Heart left ventricle (tissue), 16 donors: ENCODE results near the gene COG2. TPM values are rescaled to one million over a fixed set of nuclear protein-coding genes. Genes with fewer than 3 reads are reported as not detected.

Experiments
- ATAC-seq, 4 donors: fragments of 200-7000 bp; cut with Tn5 transposase; one replicate each; pipeline ENCODE4 v1.9.1; 2020 to 2022; ENCODE audit warnings: moderate library complexity in 4 of 4, mild to moderate bottlenecking in 3 of 4, moderate number of reproducible peaks in 1 of 4
- DNase-seq, 5 donors: peaks; one replicate each; pipeline ENCODE4 v3.0.0-alpha.2; 2020
- H3K27ac ChIP-seq, 12 donors: fragments of 200-600 bp; sonication (generic) in 4 of 12; one replicate each; pipeline versions ENCODE4 v1.5.0 to v1.8.0; 2016 to 2022; ENCODE audit warnings: mild to moderate bottlenecking in 2 of 12
- H3K27me3 ChIP-seq, 9 donors: fragments of 200-600 bp; sonication (generic) in 2 of 9; one replicate each; pipeline versions ENCODE4 v1.5.1 to v1.8.0; 2016 to 2022; ENCODE audit warnings: mild to moderate bottlenecking in 3 of 9
- H3K36me3 ChIP-seq, 9 donors: fragments of 200-600 bp; sonication (generic) in 2 of 9; one replicate each; pipeline versions ENCODE4 v1.5.0 to v1.8.0; 2018 to 2022; ENCODE audit warnings: mild to moderate bottlenecking in 2 of 9
- H3K4me1 ChIP-seq, 12 donors: fragments of 200-600 bp; sonication (generic) in 4 of 12; one replicate each; pipeline versions ENCODE4 v1.5.0 to v1.8.0; 2016 to 2022; ENCODE audit warnings: mild to moderate bottlenecking in 3 of 12
- H3K4me3 ChIP-seq, 12 donors: fragments of 200-600 bp; sonication (generic) in 4 of 12; one replicate each; pipeline versions ENCODE4 v1.5.0 to v1.8.0; 2017 to 2022; ENCODE audit warnings: mild to moderate bottlenecking in 9 of 12, moderate library complexity in 4 of 12
- H3K9me3 ChIP-seq, 12 donors: fragments of 200-600 bp; sonication (generic) in 4 of 12; one replicate each; pipeline versions ENCODE4 v1.5.0 to v1.8.0; 2016 to 2022; ENCODE audit warnings: mild to moderate bottlenecking in 1 of 12
- CTCF ChIP-seq, 12 donors: fragments of 200-600 bp; sonication (generic) in 4 of 12; IDR thresholded peaks; one replicate each; pipeline versions ENCODE4 v1.5.0 to v1.8.0; 2018 to 2022; ENCODE audit warnings: antibody characterized with exemption in 12 of 12, mild to moderate bottlenecking in 5 of 12
- POLR2A ChIP-seq, 2 donors: fragments of 450-650 bp; IDR thresholded peaks; one replicate each; pipeline ENCODE4 v1.6.1; 2017; ENCODE audit warnings: antibody characterized with exemption in 2 of 2, mild to moderate bottlenecking in 2 of 2, moderate library complexity in 2 of 2
- whole genome bisulfite sequencing, 4 donors: extraction: QIAGEN DNeasy Blood & Tissue Kit in 2 of 4; methylation state at CpG; one replicate each; pipeline versions ENCODE4 v1.1.5 to v1.1.7; 2013 to 2018; 5-methylcytosine and 5-hydroxymethylcytosine counted together
- intact Hi-C, 10 donors: fragments of 100-400 bp; cut with DNase I; formaldehyde crosslinking; loops; one replicate each; pipeline versions ENCODE4 v1.11.1 to v1.14.2; 2022
- polyA plus RNA-seq, 2 donors: library from polyadenylated mRNA; stranded (reverse); fragments of 200-250 nt; gene quantifications; one replicate each; pipeline ENCODE4 v1.2.3, GENCODE V29; 2013
- total RNA-seq, 9 donors: library from RNA; depleted of rRNA in 2 of 9; stranded (reverse); fragments of >200 nt in 2 of 9; fragmentation: NEBNext Ultra II Directional in 3 of 9; extraction: Animal tissue kit (Norgen Biotek cat#: 25700) in 3 of 9; gene quantifications; one replicate each; pipeline versions ENCODE4 v1.1.0 to v1.2.4, GENCODE V29; 2016 to 2023
- donor health status: ischemic (EF 13 %, LVEDD 7.1; RV severe dilation, severe dysfunction).
- donor health status: healthy with polysubstance abuse.
- donor health status: DM: no; HTN: yes; CAD: no.
- donor health status: DM: no; HTN: no; CAD: no.
- donor health status: ischemic (EF 25% LVEDD 6.9; RV normal size, moderate dysfunction).
- donor health status: ischemic (EF 25% LVEDD 5.7; RV mildly dilated, moderate dysfunction).
- donor health status: healthy.
- donor health status: DM: yes; HTN: yes; CAD: no.
- donor health status: ischemic (EF 35%, LVEDD 5.7; RV mildly dilated, moderate dysfunction).
- donor health status: nonischemic (EF 11% LVEDD 7.7; RV severe dilation, severe dysfunction).
- donor health status: DM: yes; HTN: yes; CAD: no.
- donor health status: PGD.
- donor health status: ischemic (EF 29% LVEDD 5.4; RV normal size, mild dysfunction).
- donor health status: nonischemic (EF 23%, LVEDD 6.1; RV moderate dilation, normal function).

Gene COG2
- total and polyA plus RNA-seq, 11 donors: 9.2 to 31.4 (median 25.1) TPM

GRCh38 chr1:230627767-230628166 is 14.5 kb upstream of the COG2 start:
- Histone ChIP-seq H3K9me3 (no peaks in the 10 kb centered on the region), H3K4me3 (no peak overlapping the region), H3K36me3 (no peaks in the 10 kb centered on the region), H3K27ac (no peak overlapping the region), H3K27me3 (no peaks in the 10 kb centered on the region), H3K4me1 (no peaks in the 10 kb centered on the region)
- intact Hi-C loops: no loop called here
- 91 to 98% (median 92%) methylated on average over 2 of the region's 2 CpGs for WGBS, 4 donors
- no peak for DNase-seq
- no peak for ATAC-seq
- TF ChIP-seq POLR2A (IDR thresholded peaks at IDR 0.05) (no peak), CTCF (IDR thresholded peaks at IDR 0.05) (no peak)

- H3K36me3 ChIP-seq: no peaks in the 10 kb centered on the region
- H3K4me1 ChIP-seq: no peaks in the 10 kb centered on the region
- ATAC-seq: no peak
- TF ChIP-seq CTCF (IDR thresholded peaks at IDR 0.05): no peak
- no peak for TF ChIP-seq POLR2A (IDR thresholded peaks at IDR 0.05)
- H3K27ac ChIP-seq: no peak overlapping the region
- no peaks in the 10 kb centered on the region for H3K27me3 ChIP-seq
- no peak for DNase-seq
- H3K9me3 ChIP-seq: no peaks in the 10 kb centered on the region
- intact Hi-C loops: no loop called here
- no peak overlapping the region for H3K4me3 ChIP-seq
Observed at GRCh38 chr1:230629511-230629910, 12.8 kb upstream of the COG2 start.

- 83 to 89% (median 87%) methylated on average over 1 of the region's 1 CpG for WGBS, 4 donors
- no peak overlapping the region for H3K4me3 ChIP-seq
- no peak for ATAC-seq
Observed at GRCh38 chr1:230631477-230631876, 10.8 kb upstream of the COG2 start.

GRCh38 chr1:230632273-230632873 is 9.9 kb upstream of the COG2 start:
- DNase-seq (no peak), ATAC-seq (peak in 3 of 4 donors; percentile 59 to 64 (median 63))
- Histone ChIP-seq H3K27me3 (no peaks in the 10 kb centered on the region), H3K4me3 (no peak overlapping the region), H3K4me1 (no peaks in the 10 kb centered on the region), H3K27ac (no peak overlapping the region), H3K36me3 (no peaks in the 10 kb centered on the region), H3K9me3 (no peaks in the 10 kb centered on the region)
- TF ChIP-seq POLR2A (IDR thresholded peaks at IDR 0.05) (no peak), CTCF (IDR thresholded peaks at IDR 0.05) (peak in 11 of 12 donors; percentile 20 to 56 (median 37))
- intact Hi-C loops: loop anchor here in 2 of 10 donors (5.0 to 10.0 kb wide), 2 partner anchors 140 to 142 kb away; no protein-coding TSS in a partner anchor
- 62 to 73% (median 70%) methylated on average over 4 of the region's 4 CpGs for WGBS, 4 donors

More at GRCh38 chr1:230631477-230631876, 10.8 kb upstream of the COG2 start:
- Histone ChIP-seq H3K9me3 (no peaks in the 10 kb centered on the region), H3K27me3 (no peaks in the 10 kb centered on the region), H3K4me1 (no peaks in the 10 kb centered on the region), H3K27ac (no peak overlapping the region), H3K36me3 (no peaks in the 10 kb centered on the region)
- DNase-seq: no peak
- TF ChIP-seq POLR2A (IDR thresholded peaks at IDR 0.05): no peak
- TF ChIP-seq CTCF (IDR thresholded peaks at IDR 0.05): no peak
- intact Hi-C loops: loop anchor here in 2 of 10 donors (5.0 to 10.0 kb wide), 2 partner anchors 141 to 143 kb away; no protein-coding TSS in a partner anchor
